SK-N-MC (cell line): ENCODE data around the gene MOCOS.

ENCODE experiments used
- EZH2 ChIP-seq: fragments of 200-600 bp; sonication (generic); IDR thresholded peaks from one replicate; pipeline ENCODE4 v1.6.1; 2017; ENCODE audit warnings: antibody characterized with exemption
- POLR2AphosphoS5 ChIP-seq: IDR thresholded peaks from 2 replicates; pipeline ENCODE4 v1.6.1; 2012; ENCODE audit warnings: mild to moderate bottlenecking, low read depth, low read length, borderline replicate concordance

GRCh38 chr18:36255072-36255698 is 67.9 kb downstream of the MOCOS start:
- TF ChIP-seq POLR2AphosphoS5, result no peak
- TF ChIP-seq EZH2, result no peak
